Heart left ventricle (tissue), 13 donors: ENCODE measurements around the gene DROSHA.

ENCODE experiments used
- CTCF ChIP-seq, 12 donors: fragments of 200-600 bp; sonication (generic) in 4 of 12; IDR thresholded peaks; one replicate each; pipeline versions ENCODE4 v1.5.0 to v1.8.0; 2018 to 2022; ENCODE audit warnings: antibody characterized with exemption in 12 of 12, mild to moderate bottlenecking in 5 of 12
- POLR2A ChIP-seq, 2 donors: fragments of 450-650 bp; IDR thresholded peaks; one replicate each; pipeline ENCODE4 v1.6.1; 2017; ENCODE audit warnings: antibody characterized with exemption in 2 of 2, mild to moderate bottlenecking in 2 of 2, moderate library complexity in 2 of 2
- donor health status: ischemic (EF 13 %, LVEDD 7.1; RV severe dilation, severe dysfunction).
- donor health status: DM: no; HTN: yes; CAD: no.
- donor health status: DM: no; HTN: no; CAD: no.
- donor health status: ischemic (EF 25% LVEDD 6.9; RV normal size, moderate dysfunction).
- donor health status: ischemic (EF 25% LVEDD 5.7; RV mildly dilated, moderate dysfunction).
- donor health status: ischemic (EF 35%, LVEDD 5.7; RV mildly dilated, moderate dysfunction).
- donor health status: nonischemic (EF 11% LVEDD 7.7; RV severe dilation, severe dysfunction).
- donor health status: DM: yes; HTN: yes; CAD: no.
- donor health status: PGD.
- donor health status: ischemic (EF 29% LVEDD 5.4; RV normal size, mild dysfunction).
- donor health status: nonischemic (EF 23%, LVEDD 6.1; RV moderate dilation, normal function).

- no peak for TF ChIP-seq POLR2A (IDR thresholded peaks at IDR 0.05)
- no peak for TF ChIP-seq CTCF (IDR thresholded peaks at IDR 0.05)
Observed at GRCh38 chr5:31511305-31511704, 20.6 kb downstream of the DROSHA start.
